PFSK-1 (cell line): ENCODE measurements around the gene JPT1.

Experiments
- FOXP2 ChIP-seq: optimal IDR thresholded peaks from 2 replicates; pipeline ENCODE3; 2011; ENCODE audit warnings: borderline replicate concordance, control low read depth, inconsistent platforms; ENCODE audit not compliant: insufficient read depth; ENCODE audit errors: extremely low read length, extremely low read depth
- POLR2AphosphoS5 ChIP-seq: IDR thresholded peaks from 2 replicates; pipeline ENCODE4 v1.6.1; 2012; ENCODE audit warnings: low read depth, mild to moderate bottlenecking, control low read depth, low read length, moderate library complexity
- SIN3A ChIP-seq: IDR thresholded peaks from 2 replicates; pipeline ENCODE4 v1.6.1; 2012; ENCODE audit warnings: mild to moderate bottlenecking, low read length, moderate library complexity, borderline replicate concordance; ENCODE audit not compliant: insufficient read depth
- TAF1 ChIP-seq: IDR thresholded peaks from 2 replicates; pipeline ENCODE4 v1.6.1; 2012; ENCODE audit warnings: low read length, control low read depth, borderline replicate concordance; ENCODE audit not compliant: insufficient read depth
- TF ChIP-seq, protein P1 (sequence below), 2 experiments: IDR thresholded peaks; 2 replicates each; pipeline versions ENCODE4 v1.6.1 to v1.8.0; 2011 to 2012; ENCODE audit warnings: low read depth in 2 of 2, low read length in 2 of 2, control low read depth in 1 of 2, inconsistent platforms in 1 of 2, mild to moderate bottlenecking in 1 of 2, moderate library complexity in 1 of 2; ENCODE audit not compliant: insufficient read depth in 1 of 2

The JPT1 gene

GRCh38 chr17:75135946-75136345 is 18.4 kb downstream of the JPT1 start:
- TF ChIP-seq TAF1 (no peak), POLR2AphosphoS5 (no peak), FOXP2 (no peak), SIN3A (no peak)
- TF ChIP-seq, protein P1, sequence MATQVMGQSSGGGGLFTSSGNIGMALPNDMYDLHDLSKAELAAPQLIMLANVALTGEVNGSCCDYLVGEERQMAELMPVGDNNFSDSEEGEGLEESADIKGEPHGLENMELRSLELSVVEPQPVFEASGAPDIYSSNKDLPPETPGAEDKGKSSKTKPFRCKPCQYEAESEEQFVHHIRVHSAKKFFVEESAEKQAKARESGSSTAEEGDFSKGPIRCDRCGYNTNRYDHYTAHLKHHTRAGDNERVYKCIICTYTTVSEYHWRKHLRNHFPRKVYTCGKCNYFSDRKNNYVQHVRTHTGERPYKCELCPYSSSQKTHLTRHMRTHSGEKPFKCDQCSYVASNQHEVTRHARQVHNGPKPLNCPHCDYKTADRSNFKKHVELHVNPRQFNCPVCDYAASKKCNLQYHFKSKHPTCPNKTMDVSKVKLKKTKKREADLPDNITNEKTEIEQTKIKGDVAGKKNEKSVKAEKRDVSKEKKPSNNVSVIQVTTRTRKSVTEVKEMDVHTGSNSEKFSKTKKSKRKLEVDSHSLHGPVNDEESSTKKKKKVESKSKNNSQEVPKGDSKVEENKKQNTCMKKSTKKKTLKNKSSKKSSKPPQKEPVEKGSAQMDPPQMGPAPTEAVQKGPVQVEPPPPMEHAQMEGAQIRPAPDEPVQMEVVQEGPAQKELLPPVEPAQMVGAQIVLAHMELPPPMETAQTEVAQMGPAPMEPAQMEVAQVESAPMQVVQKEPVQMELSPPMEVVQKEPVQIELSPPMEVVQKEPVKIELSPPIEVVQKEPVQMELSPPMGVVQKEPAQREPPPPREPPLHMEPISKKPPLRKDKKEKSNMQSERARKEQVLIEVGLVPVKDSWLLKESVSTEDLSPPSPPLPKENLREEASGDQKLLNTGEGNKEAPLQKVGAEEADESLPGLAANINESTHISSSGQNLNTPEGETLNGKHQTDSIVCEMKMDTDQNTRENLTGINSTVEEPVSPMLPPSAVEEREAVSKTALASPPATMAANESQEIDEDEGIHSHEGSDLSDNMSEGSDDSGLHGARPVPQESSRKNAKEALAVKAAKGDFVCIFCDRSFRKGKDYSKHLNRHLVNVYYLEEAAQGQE (IDR thresholded peaks at IDR 0.05; ENCODE audit: insufficient read depth in 1 of 2, low read depth in 2 of 2, low read length in 2 of 2), result no peak

- TF ChIP-seq POLR2AphosphoS5 (no peak; the same call in 1 of the 2 replicates), TAF1 (no peak), SIN3A (no peak), FOXP2 (no peak)
- TF ChIP-seq, protein P1 (IDR thresholded peaks at IDR 0.05; ENCODE audit: insufficient read depth in 1 of 2, low read depth in 2 of 2, low read length in 2 of 2), result no peak
Observed at GRCh38 chr17:75135452-75135851, 18.9 kb downstream of the JPT1 start.

GRCh38 chr17:75133001-75133400 is 21.3 kb downstream of the JPT1 start:
- TF ChIP-seq FOXP2, result no peak
- TF ChIP-seq, protein P1 (IDR thresholded peaks at IDR 0.05; ENCODE audit: insufficient read depth in 1 of 2, low read depth in 2 of 2, low read length in 2 of 2), result no peak
- no peak for TF ChIP-seq TAF1
- no peak for TF ChIP-seq POLR2AphosphoS5
- no peak for TF ChIP-seq SIN3A

DNA sequence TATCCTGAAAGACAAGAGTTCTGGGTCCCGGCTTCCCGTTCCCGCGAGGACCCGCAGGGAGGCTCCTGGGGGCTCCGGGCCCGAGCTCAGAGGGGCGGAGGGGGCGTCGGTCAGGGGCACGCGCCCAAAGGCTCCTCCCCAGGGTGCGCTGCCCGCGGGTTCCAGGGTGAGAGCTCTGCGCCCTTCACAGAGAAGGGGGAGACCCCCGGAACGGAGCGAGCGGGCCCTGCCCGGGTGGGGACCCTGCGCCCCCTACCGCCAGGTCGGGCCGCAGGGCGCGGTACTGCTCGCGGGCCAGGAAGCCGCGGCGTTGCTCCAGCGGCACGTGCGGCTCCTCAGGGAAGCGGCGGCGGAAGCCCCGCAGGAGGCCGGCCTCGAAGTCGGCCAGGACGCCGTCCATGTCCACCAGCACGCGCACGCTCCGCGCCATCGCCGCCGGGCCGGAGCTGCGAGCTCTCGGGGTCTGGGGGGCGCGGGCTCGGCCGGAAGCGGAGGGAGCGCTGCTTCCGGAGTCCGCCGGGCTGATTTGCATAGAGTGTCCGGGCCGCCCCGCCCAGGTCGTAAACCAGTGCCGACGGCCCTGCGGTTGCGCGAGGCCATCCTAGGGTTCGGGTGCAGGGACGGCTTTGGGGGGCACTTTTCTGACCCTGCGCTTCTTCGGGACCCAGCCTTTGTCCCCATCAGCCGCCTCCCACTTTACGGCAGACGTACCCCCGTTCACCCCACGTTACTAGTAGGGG is 22.9 kb downstream of the JPT1 start, which contains the start of gene NT5C:
Gene NT5C, minus strand, starts transcription at position 465 of the 740 bp plus-strand sequence. Its CDS starts 35 bp downstream, at position 430.
- TF ChIP-seq SIN3A (peak; percentile 83; the same call in 1 of the 2 replicates), FOXP2 (peak; percentile 88), TAF1 (peak; percentile 88), POLR2AphosphoS5 (peak; percentile 91)
- TF ChIP-seq, protein P1 (IDR thresholded peaks at IDR 0.05; ENCODE audit: insufficient read depth in 1 of 2, low read depth in 2 of 2, low read length in 2 of 2), result no peak

DNA sequence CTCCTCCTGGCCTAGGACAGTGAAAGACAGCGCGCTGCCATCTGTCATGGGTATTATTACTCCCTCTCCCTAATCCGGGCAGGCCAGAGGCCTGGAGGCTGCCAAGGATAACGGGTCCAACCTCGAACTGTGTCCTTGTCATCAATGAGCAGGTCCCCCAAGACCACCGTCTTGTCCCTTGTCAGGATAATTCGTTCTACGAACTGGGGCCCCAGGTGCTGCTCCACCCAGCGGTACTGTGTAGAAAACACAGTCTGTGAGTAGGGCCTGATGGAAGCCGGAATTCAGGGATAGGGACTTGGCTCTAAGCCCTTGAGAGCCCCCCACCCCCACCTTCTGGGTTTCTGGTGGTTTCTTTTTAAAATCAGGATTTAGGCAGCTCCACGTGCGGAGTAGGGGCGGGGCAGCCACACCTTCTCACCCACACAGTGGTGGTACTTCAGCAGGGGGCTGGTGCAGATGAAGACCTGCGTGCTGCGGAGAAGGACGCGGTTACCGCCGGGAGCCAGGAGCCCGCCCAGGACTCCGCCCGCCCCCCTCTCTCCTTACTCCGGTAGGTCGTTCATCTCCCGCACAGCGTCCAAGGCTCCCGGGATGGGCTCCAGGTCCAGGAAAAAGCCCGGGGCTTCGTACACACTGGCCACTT is 23.6 kb downstream of the JPT1 start:
- TF ChIP-seq TAF1 (no peak), POLR2AphosphoS5 (no peak), FOXP2 (no peak), SIN3A (no peak)
- TF ChIP-seq, protein P1 (IDR thresholded peaks at IDR 0.05; ENCODE audit: insufficient read depth in 1 of 2, low read depth in 2 of 2, low read length in 2 of 2), result no peak
